Vagina (tissue), 2 donors: ENCODE data around the gene MCOLN3.

Experiments used
- CTCF ChIP-seq, 3 experiments: fragments of 450-650 bp in 2 of 3; fragments of 200-600 bp in 1 of 3; sonication (generic) in 1 of 3; IDR thresholded peaks; one replicate each; pipeline ENCODE4 v1.5.1; 2017 to 2019; ENCODE audit warnings: antibody characterized with exemption in 3 of 3, mild to moderate bottlenecking in 2 of 3, moderate library complexity in 2 of 3
- POLR2A ChIP-seq, 2 donors: fragments of 450-650 bp; IDR thresholded peaks; one replicate each; pipeline ENCODE4 v1.6.1; 2017; ENCODE audit warnings: antibody characterized with exemption in 2 of 2, mild to moderate bottlenecking in 2 of 2, moderate library complexity in 2 of 2
- POLR2AphosphoS5 ChIP-seq, 2 donors: sonication (generic); formaldehyde crosslinking; IDR thresholded peaks; one replicate each; pipeline ENCODE4 v1.9.0; 2017; ENCODE audit warnings: antibody characterized with exemption in 2 of 2, mild to moderate bottlenecking in 2 of 2, low read depth in 1 of 2; ENCODE audit not compliant: insufficient read depth in 1 of 2

DNA sequence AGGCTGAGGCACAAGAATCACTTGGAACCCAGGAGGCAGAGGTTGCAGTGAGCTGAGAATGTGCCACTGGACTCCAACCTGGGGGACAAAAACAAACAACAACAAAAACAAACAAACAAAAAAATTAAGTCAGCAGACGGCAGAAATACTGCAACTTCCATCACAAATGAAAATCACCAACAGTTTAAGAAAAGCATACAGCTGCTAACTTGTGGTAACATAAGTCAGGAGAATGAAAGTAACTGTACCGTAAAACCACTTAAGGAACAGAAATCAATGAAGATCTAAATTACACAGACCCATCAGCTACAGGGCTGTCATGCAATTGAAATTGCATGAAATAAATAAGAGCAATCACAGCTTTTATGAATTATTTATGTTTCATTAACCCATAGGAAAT is 76.3 kb downstream of the MCOLN3 start:
- TF ChIP-seq POLR2AphosphoS5 (IDR thresholded peaks at IDR 0.05; ENCODE audit: insufficient read depth in 1 of 2, low read depth in 1 of 2) (no peak), CTCF (IDR thresholded peaks at IDR 0.05) (no peak), POLR2A (IDR thresholded peaks at IDR 0.05) (no peak)
